GM10266 (cell line): Measurements from ENCODE around the gene PCDH20.
"Not testable (repeated sequence)": the region's sequence is repeated elsewhere in the genome, so short reads cannot be mapped to it uniquely, and the experiment has no call there.

Source experiments
- DNase-seq: peaks from one replicate; pipeline ENCODE4 v3.0.0; 2012; ENCODE audit errors: extremely low spot score
- TF ChIP-seq, protein P1 (sequence below): IDR thresholded peaks from 2 replicates; pipeline ENCODE4 v1.5.1; 2012; ENCODE audit warnings: mild to moderate bottlenecking, low read depth; ENCODE audit not compliant: control insufficient read depth, insufficient read depth; ENCODE audit errors: missing control alignments

PCDH20 gene

DNA sequence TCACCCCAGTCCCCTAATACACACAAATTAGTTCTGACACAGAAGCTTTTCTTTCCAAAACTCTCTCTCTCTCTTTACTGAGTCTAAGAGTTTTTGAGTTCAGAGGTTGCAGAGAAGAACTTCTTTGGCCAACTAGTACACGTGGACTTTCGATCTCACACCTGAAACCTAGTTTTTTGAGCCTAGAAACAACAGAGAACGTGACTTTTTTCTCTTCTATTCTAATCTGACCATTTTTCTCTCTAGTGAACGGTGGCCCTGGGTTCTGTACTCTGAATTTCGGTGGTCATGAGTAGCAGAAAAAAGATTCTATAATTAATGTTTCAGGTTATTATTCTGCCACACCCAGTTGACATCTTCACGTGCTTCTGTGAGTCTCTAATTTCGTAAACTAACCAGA, 24.2 kb downstream of the PCDH20 start:
- no peak for DNase-seq
- TF ChIP-seq, protein P1, sequence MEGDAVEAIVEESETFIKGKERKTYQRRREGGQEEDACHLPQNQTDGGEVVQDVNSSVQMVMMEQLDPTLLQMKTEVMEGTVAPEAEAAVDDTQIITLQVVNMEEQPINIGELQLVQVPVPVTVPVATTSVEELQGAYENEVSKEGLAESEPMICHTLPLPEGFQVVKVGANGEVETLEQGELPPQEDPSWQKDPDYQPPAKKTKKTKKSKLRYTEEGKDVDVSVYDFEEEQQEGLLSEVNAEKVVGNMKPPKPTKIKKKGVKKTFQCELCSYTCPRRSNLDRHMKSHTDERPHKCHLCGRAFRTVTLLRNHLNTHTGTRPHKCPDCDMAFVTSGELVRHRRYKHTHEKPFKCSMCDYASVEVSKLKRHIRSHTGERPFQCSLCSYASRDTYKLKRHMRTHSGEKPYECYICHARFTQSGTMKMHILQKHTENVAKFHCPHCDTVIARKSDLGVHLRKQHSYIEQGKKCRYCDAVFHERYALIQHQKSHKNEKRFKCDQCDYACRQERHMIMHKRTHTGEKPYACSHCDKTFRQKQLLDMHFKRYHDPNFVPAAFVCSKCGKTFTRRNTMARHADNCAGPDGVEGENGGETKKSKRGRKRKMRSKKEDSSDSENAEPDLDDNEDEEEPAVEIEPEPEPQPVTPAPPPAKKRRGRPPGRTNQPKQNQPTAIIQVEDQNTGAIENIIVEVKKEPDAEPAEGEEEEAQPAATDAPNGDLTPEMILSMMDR = no peak

DNA sequence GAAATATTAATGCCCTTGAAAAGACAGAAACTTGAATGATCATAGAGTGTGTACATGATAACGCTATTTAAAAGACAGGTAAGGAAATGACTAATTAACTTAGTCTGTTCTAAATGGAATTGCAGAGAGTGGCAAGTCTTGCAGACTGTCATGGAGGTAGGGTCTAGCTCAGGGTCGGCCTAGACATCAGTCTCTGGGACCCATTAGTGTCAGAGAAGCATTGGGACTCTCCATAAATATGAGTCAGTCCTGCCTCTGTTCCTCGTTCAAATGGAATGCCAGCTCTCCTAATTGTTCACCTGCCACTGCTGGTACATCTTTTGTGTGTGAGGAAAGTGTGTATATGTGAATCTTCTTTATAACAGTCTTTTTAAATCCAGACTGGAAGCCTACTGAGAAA, 28.0 kb downstream of the PCDH20 start:
- DNase-seq = no peak
- TF ChIP-seq, protein P1 = no peak

DNA sequence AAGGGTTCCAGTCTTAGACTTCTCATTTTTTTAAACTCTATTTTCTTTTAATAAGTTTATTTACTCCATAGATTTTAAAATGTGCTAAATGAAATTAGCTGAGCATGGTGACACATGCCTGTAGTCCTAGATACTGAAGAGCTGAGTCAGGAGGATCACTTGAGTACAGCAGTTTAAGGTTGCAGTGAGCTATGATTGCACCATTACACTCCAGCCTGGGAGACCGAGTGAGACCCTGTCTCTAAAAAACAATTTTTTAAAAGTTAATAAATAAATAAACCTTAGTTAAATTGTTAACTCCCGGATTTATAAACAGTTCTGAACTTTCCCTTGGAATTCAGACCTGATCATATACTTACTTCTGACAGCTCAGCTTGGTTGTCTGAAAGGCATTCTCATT, 32.5 kb downstream of the PCDH20 start:
- TF ChIP-seq, protein P1 = no peak
- DNase-seq = no peak

DNA sequence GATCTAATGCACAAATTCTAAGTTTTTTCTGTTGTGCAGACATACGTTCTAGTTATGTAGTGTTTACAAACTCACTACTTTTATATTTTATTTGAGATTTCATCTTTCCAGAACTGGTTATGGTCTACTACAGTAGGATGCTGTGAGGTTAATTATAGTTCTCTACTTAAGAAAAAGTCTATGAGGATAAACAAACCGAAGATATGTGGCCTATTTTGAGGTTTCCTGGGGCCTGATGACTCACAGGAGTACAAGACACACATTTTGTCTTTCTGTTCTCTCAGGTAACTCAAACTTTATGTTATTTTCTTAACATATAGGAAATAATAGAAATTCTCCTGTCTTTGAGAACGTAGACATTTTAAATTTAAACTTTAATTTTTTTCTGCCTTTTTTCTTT, 45.1 kb downstream of the PCDH20 start:
- TF ChIP-seq, protein P1 = no peak
- DNase-seq = no peak

DNA sequence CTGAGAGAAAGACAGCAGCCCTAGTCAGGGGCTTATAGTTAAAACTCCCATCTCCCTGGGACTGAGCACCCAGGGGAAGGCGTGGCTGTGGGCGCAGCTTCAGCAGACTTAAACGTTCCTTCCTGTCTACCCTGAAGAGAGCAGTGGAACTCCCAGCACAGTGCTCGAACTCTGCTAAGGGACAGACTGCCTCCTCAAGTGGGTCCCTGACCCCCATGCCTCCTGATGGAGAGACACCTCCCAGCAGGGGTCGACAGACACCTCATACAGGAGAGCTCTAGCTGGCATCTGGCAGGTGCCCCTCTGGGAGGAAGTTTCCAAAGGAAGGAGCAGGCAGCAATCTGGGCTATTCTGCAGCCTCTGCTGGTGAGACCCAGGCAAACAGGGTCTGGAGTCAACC, 51.0 kb downstream of the PCDH20 start:
- not testable (repeated sequence) for DNase-seq

DNA sequence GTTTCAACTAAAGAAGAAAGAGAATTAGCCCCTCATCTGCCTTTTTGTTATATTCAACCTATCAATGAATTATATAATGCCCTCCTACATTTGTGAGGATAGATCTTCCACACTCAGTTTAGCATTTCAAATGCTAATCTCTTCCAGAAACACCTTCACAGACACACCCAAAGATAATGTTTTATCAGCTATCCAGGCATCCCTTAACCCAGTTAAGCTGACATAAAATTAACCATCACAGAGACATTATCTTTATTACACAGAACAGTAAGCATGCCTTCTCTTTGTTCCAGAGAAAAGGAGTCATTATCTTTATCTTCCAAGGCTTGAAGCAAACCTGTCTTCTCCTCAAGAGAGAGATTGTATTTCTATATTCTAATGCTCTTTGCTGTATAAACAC, 53.1 kb downstream of the PCDH20 start:
- no peak for DNase-seq
- TF ChIP-seq, protein P1 = no peak
